Fibroblast of the aortic adventitia (primary cell): ENCODE results near the gene OR2A2. TPM values are rescaled to one million over a fixed set of nuclear protein-coding genes. Genes with fewer than 3 reads are reported as not detected.

Source experiments
- DNase-seq: peaks from one replicate; pipeline ENCODE4 v3.0.0-alpha.2; 2010; ENCODE audit warnings: low read depth
- H3K4me3 ChIP-seq: 2 replicates; pipeline ENCODE4 v1.5.1; 2011; ENCODE audit warnings: low read depth, mild to moderate bottlenecking, control low read depth, low read length, moderate library complexity
- CTCF ChIP-seq: IDR thresholded peaks from 2 replicates; pipeline ENCODE4 v1.5.1; 2011; ENCODE audit warnings: mild to moderate bottlenecking, low read length, control low read depth, inconsistent platforms; ENCODE audit not compliant: insufficient read depth
- total RNA-seq: library from RNA; depleted of rRNA; stranded (reverse); fragments of >200 nt; gene quantifications from 2 replicates; pipeline ENCODE4 v1.2.3, GENCODE V29; 2012; ENCODE audit warnings: low replicate concordance

Gene OR2A2
- total RNA-seq, 1 donor: not detected

DNA sequence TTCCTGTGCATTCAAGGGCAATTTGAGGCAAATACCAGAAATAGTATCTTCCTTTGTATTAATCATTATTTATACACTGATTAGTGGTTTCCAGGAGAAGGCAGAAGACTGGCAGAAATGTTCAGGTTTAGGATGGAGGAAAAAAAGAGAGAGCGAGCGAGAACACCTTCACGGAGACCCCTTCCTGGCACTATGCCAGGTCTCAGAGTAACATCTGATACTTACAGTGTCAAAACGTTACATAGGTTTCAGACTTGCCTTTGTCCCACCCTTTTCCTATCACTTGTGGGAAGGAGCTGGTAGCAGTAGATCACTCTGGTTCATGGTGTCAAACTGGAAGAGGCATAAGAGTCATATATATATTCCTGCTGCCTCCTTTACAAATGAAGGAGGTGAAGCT is 22.7 kb upstream of the OR2A2 start:
- DNase-seq: no peak
- TF ChIP-seq CTCF: no peak
- no peak overlapping the region for H3K4me3 ChIP-seq

DNA sequence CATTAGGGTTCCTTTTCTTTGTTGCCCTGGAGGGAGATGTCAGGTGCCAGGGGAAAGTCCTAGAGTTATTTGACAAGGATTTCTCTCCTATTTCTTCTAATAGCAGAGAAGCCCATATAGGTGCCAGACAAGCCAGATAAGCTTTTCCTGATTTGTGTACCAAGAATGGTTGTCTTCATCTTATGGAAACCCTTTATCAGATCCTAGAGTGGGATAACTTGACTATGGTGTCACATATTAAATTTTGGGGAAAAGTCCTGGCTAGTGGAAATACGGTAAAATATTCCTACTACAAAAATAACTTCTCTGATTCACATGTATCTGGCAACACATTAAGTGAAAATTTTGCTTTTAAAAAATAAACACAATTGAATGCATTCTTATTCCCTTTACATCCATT is 22.2 kb upstream of the OR2A2 start:
- DNase-seq: no peak
- H3K4me3 ChIP-seq: no peak overlapping the region
- TF ChIP-seq CTCF: no peak

GRCh38 chr7:144090667-144091066 is 18.7 kb upstream of the OR2A2 start:
- no peak for DNase-seq
- no peak for TF ChIP-seq CTCF
- no peak overlapping the region for H3K4me3 ChIP-seq

DNA sequence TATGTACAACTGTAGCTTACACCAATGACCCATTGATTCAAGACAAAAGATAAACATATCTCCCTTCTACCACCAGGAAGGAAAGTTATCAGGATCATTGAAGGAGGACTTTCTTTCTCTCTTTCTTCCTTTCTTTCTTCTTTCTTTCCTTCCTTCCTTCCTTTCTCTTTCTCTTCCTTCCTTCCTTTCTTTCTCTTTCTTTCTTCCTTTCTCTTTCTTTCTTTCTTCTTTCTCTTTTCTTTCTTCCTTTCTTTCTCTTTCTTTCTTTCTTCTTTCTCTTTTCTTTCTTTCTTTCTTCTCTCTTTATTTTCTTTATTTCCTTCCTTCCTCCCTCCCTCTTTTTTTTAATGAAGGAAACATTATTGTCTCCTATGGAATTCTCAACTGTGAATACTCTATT is 10.6 kb upstream of the OR2A2 start:
- TF ChIP-seq CTCF: no peak
- no peak overlapping the region for H3K4me3 ChIP-seq
- no peak for DNase-seq

- TF ChIP-seq CTCF: no peak
- DNase-seq: no peak
- no peak overlapping the region for H3K4me3 ChIP-seq
Measured at GRCh38 chr7:144100607-144101006, 8.8 kb upstream of the OR2A2 start.

DNA sequence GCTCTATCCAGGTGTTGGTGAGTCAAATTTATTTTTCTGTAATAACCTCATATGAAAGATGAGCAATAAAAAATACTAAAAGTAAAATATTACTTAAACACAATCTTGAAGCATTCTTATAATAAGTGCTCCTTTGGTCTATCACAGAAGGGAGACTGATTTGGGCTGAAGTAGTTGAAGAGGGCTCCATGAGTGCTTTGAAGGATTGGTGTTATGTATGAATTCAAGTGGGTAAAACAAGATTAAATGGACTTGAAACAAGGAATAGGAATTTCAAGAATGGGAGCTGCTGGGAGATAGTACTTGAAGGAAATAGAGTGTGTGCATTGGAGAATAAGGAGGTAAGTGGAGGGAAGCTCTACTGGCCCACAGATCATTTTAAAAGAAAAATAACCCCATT is 7.3 kb upstream of the OR2A2 start:
- DNase-seq: no peak
- no peak overlapping the region for H3K4me3 ChIP-seq
- TF ChIP-seq CTCF: no peak

DNA sequence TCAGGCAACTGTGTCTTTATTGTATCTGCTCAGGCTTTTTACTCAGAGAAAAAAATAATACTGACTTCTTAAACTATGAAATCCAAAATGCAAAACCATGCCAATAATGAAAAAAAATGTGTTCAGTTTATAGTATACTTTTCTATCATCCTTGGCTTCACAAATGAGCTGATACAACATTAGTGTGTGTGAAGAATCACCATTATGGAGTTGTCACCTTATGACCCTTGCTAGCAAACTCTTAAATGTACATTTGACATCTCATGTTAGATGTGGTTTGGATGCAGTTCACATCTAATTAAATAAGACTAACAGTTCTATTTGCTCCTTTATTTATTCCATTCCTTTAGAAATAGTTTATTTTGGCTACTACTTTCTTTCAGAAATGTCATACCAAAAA is 4.2 kb upstream of the OR2A2 start:
- no peak for DNase-seq
- no peak overlapping the region for H3K4me3 ChIP-seq
- TF ChIP-seq CTCF: no peak
